ENCODE results near the gene ERC1.
"Not testable (repeated sequence)": the region's sequence is repeated elsewhere in the genome, so short reads cannot be mapped to it uniquely, and the experiment has no call there.

ERC1 gene

GRCh38 chr12:1355871-1356270 lies 364.8 kb downstream of the ERC1 start:
- H3K27me3 Mint-ChIP-seq (ENCODE audit: low read depth); H3K9me3 Mint-ChIP-seq; H3K4me3 Mint-ChIP-seq; H3K27ac Mint-ChIP-seq; H3K36me3 Mint-ChIP-seq (ENCODE audit: low read depth); H3K4me1 Mint-ChIP-seq (ENCODE audit: low read depth); DNase-seq (ENCODE audit: low spot score): not testable (repeated sequence)

- DNase-seq (ENCODE audit: low spot score), result no peak
- H3K4me1 Mint-ChIP-seq (ENCODE audit: low read depth), result no peaks in the 10 kb centered on the region
- H3K4me3 Mint-ChIP-seq, result no peak overlapping the region
- no peaks in the 10 kb centered on the region for H3K27me3 Mint-ChIP-seq (ENCODE audit: low read depth)
- H3K36me3 Mint-ChIP-seq (ENCODE audit: low read depth), result no peaks in the 10 kb centered on the region
- H3K27ac Mint-ChIP-seq, result no peak overlapping the region
- no peaks in the 10 kb centered on the region for H3K9me3 Mint-ChIP-seq
These were observed 365.3 kb downstream of the ERC1 start for GRCh38 chr12:1356285-1356684.

- no peaks in the 10 kb centered on the region for H3K4me1 Mint-ChIP-seq (ENCODE audit: low read depth)
- H3K4me3 Mint-ChIP-seq, result no peak overlapping the region
- no peak for DNase-seq (ENCODE audit: low spot score)
- no peaks in the 10 kb centered on the region for H3K36me3 Mint-ChIP-seq (ENCODE audit: low read depth)
- H3K27ac Mint-ChIP-seq, result no peak overlapping the region
- H3K9me3 Mint-ChIP-seq, result no peaks in the 10 kb centered on the region
- no peaks in the 10 kb centered on the region for H3K27me3 Mint-ChIP-seq (ENCODE audit: low read depth)
These were observed 366.1 kb downstream of the ERC1 start for GRCh38 chr12:1357171-1357570.

- Mint-ChIP-seq H3K27me3 (ENCODE audit: low read depth) (no peaks in the 10 kb centered on the region), H3K36me3 (ENCODE audit: low read depth) (no peaks in the 10 kb centered on the region), H3K4me1 (ENCODE audit: low read depth) (no peaks in the 10 kb centered on the region), H3K9me3 (no peaks in the 10 kb centered on the region), H3K4me3 (no peak overlapping the region), H3K27ac (no peak overlapping the region)
- no peak for DNase-seq (ENCODE audit: low spot score)
These were observed 366.7 kb downstream of the ERC1 start for GRCh38 chr12:1357711-1358110.

- H3K27me3 Mint-ChIP-seq (ENCODE audit: low read depth), result no peaks in the 10 kb centered on the region
- H3K27ac Mint-ChIP-seq, result no peak overlapping the region
- no peak for DNase-seq (ENCODE audit: low spot score)
- H3K36me3 Mint-ChIP-seq (ENCODE audit: low read depth), result no peaks in the 10 kb centered on the region
- H3K4me3 Mint-ChIP-seq, result no peak overlapping the region
- H3K4me1 Mint-ChIP-seq (ENCODE audit: low read depth), result no peaks in the 10 kb centered on the region
- H3K9me3 Mint-ChIP-seq, result no peaks in the 10 kb centered on the region
These were observed 369.6 kb downstream of the ERC1 start for GRCh38 chr12:1360441-1361210.

GRCh38 chr12:1362143-1362662 lies 371.2 kb downstream of the ERC1 start:
- no peaks in the 10 kb centered on the region for H3K9me3 Mint-ChIP-seq
- H3K27me3 Mint-ChIP-seq (ENCODE audit: low read depth), result no peaks in the 10 kb centered on the region
- no peaks in the 10 kb centered on the region for H3K4me1 Mint-ChIP-seq (ENCODE audit: low read depth)
- no peak overlapping the region for H3K27ac Mint-ChIP-seq
- H3K4me3 Mint-ChIP-seq, result no peak overlapping the region
- DNase-seq (ENCODE audit: low spot score), result no peak
- no peaks in the 10 kb centered on the region for H3K36me3 Mint-ChIP-seq (ENCODE audit: low read depth)

GRCh38 chr12:1365703-1366102 lies 374.7 kb downstream of the ERC1 start:
- Mint-ChIP-seq H3K9me3 (no peaks in the 10 kb centered on the region), H3K4me3 (no peak overlapping the region), H3K36me3 (ENCODE audit: low read depth) (no peaks in the 10 kb centered on the region), H3K4me1 (ENCODE audit: low read depth) (no peaks in the 10 kb centered on the region), H3K27me3 (ENCODE audit: low read depth) (no peaks in the 10 kb centered on the region), H3K27ac (no peak overlapping the region)
- DNase-seq (ENCODE audit: low spot score), result no peak

GRCh38 chr12:1367331-1368291 lies 376.6 kb downstream of the ERC1 start:
- Mint-ChIP-seq H3K4me3 (no peak overlapping the region), H3K27me3 (ENCODE audit: low read depth) (no peaks in the 10 kb centered on the region), H3K9me3 (no peaks in the 10 kb centered on the region), H3K27ac (no peak overlapping the region), H3K4me1 (ENCODE audit: low read depth) (no peaks in the 10 kb centered on the region), H3K36me3 (ENCODE audit: low read depth) (peaks cover 3% of the 10 kb centered on the region)
- DNase-seq (ENCODE audit: low spot score), result no peak

GRCh38 chr12:1369460-1369859 lies 378.4 kb downstream of the ERC1 start:
- Mint-ChIP-seq H3K4me3 (no peak overlapping the region), H3K9me3 (no peaks in the 10 kb centered on the region), H3K27me3 (ENCODE audit: low read depth) (no peaks in the 10 kb centered on the region), H3K36me3 (ENCODE audit: low read depth) (peaks cover 3% of the 10 kb centered on the region), H3K4me1 (ENCODE audit: low read depth) (no peaks in the 10 kb centered on the region), H3K27ac (no peak overlapping the region)
- no peak for DNase-seq (ENCODE audit: low spot score)

GRCh38 chr12:1369938-1370500 lies 379.0 kb downstream of the ERC1 start:
- Mint-ChIP-seq H3K4me3 (no peak overlapping the region), H3K27me3 (ENCODE audit: low read depth) (no peaks in the 10 kb centered on the region), H3K36me3 (ENCODE audit: low read depth) (peaks cover 3% of the 10 kb centered on the region), H3K4me1 (ENCODE audit: low read depth) (no peaks in the 10 kb centered on the region), H3K9me3 (no peaks in the 10 kb centered on the region), H3K27ac (no peak overlapping the region)
- no peak for DNase-seq (ENCODE audit: low spot score)

GRCh38 chr12:1373901-1374735 lies 383.1 kb downstream of the ERC1 start:
- Mint-ChIP-seq H3K27me3 (ENCODE audit: low read depth) (no peaks in the 10 kb centered on the region), H3K36me3 (ENCODE audit: low read depth) (peaks cover 11% of the 10 kb centered on the region), H3K4me3 (no peak overlapping the region), H3K27ac (no peak overlapping the region), H3K9me3 (no peaks in the 10 kb centered on the region), H3K4me1 (ENCODE audit: low read depth) (no peaks in the 10 kb centered on the region)
- DNase-seq (ENCODE audit: low spot score), result no peak

- Mint-ChIP-seq H3K27ac (no peak overlapping the region), H3K4me3 (no peak overlapping the region), H3K27me3 (ENCODE audit: low read depth) (no peaks in the 10 kb centered on the region), H3K4me1 (ENCODE audit: low read depth) (no peaks in the 10 kb centered on the region), H3K9me3 (no peaks in the 10 kb centered on the region), H3K36me3 (ENCODE audit: low read depth) (peaks cover 11% of the 10 kb centered on the region)
- no peak for DNase-seq (ENCODE audit: low spot score)
These were observed 384.3 kb downstream of the ERC1 start for GRCh38 chr12:1375323-1375722.

- Mint-ChIP-seq H3K36me3 (ENCODE audit: low read depth) (peaks cover 8% of the 10 kb centered on the region), H3K9me3 (no peaks in the 10 kb centered on the region), H3K4me1 (ENCODE audit: low read depth) (no peaks in the 10 kb centered on the region), H3K27me3 (ENCODE audit: low read depth) (no peaks in the 10 kb centered on the region), H3K4me3 (no peak overlapping the region), H3K27ac (no peak overlapping the region)
- DNase-seq (ENCODE audit: low spot score), result no peak
These were observed 386.1 kb downstream of the ERC1 start for GRCh38 chr12:1377117-1377516.
